A549 (cell line): ENCODE measurements around the gene SCARB1.

ENCODE experiments used
- BHLHE40 ChIP-seq: IDR thresholded peaks from 2 replicates; pipeline ENCODE4 v1.6.1; 2012; ENCODE audit warnings: low read depth, low read length, inconsistent platforms
- CTCF ChIP-seq: fragments of >200 bp; sonication (Bioruptor Twin); formaldehyde crosslinking; IDR thresholded peaks from 3 replicates; pipeline ENCODE4 v1.5.1; 2016
- RCOR1 ChIP-seq: fragments of 150-350 bp; IDR thresholded peaks from 2 replicates; pipeline ENCODE4 v1.6.1; 2014; ENCODE audit warnings: antibody characterized with exemption, low read length, low read depth
- RNF2 ChIP-seq: fragments of 200-600 bp; sonication (generic); IDR thresholded peaks from 2 replicates; pipeline ENCODE4 v1.6.1; 2016; ENCODE audit warnings: low read depth, mild to moderate bottlenecking, antibody characterized with exemption, moderate library complexity, borderline replicate concordance
- SMC3 ChIP-seq: fragments of >200 bp; sonication (Bioruptor Twin); formaldehyde crosslinking; IDR thresholded peaks from 3 replicates; pipeline ENCODE4 v1.6.1; 2018; ENCODE audit warnings: inconsistent platforms

- TF ChIP-seq CTCF (no peak), BHLHE40 (no peak), RCOR1 (no peak), SMC3 (no peak), RNF2 (no peak)
Observed at GRCh38 chr12:124875803-124876132, 12.1 kb upstream of the SCARB1 start.
